ENCODE data around the gene SINHCAF.

The SINHCAF gene

GRCh38 chr12:31331242-31331641 lies 5.3 kb upstream of the SINHCAF start:
- no peak for DNase-seq (ENCODE audit: low spot score)

GRCh38 chr12:31326736-31327659 lies 1.0 kb upstream of the SINHCAF start:
- no peak for DNase-seq (ENCODE audit: low spot score)

GRCh38 chr12:31325524-31325875 lies 450 bp downstream of the SINHCAF start:
- no peak for DNase-seq (ENCODE audit: low spot score)

- DNase-seq (ENCODE audit: low spot score) = peak; percentile 27
Observed at GRCh38 chr12:31324845-31325523, 966 bp downstream of the SINHCAF start.

- peak; percentile 74 for DNase-seq (ENCODE audit: low spot score)
Observed at GRCh38 chr12:31324116-31324844, 1.7 kb downstream of the SINHCAF start.

GRCh38 chr12:31323391-31324115 lies 2.4 kb downstream of the SINHCAF start:
- peak; percentile 60 for DNase-seq (ENCODE audit: low spot score)

- DNase-seq (ENCODE audit: low spot score) = peak; percentile 4
Observed at GRCh38 chr12:31322801-31323207, 3.1 kb downstream of the SINHCAF start.

- no peak for DNase-seq (ENCODE audit: low spot score)
Observed at GRCh38 chr12:31321897-31322228, 4.1 kb downstream of the SINHCAF start.

- peak; percentile 34 for DNase-seq (ENCODE audit: low spot score)
Observed at GRCh38 chr12:31321186-31321896, 4.6 kb downstream of the SINHCAF start.

GRCh38 chr12:31318657-31319269 lies 7.2 kb downstream of the SINHCAF start:
- no peak for DNase-seq (ENCODE audit: low spot score)

- peak; percentile 6 for DNase-seq (ENCODE audit: low spot score)
Observed at GRCh38 chr12:31317471-31318395, 8.2 kb downstream of the SINHCAF start.

- DNase-seq (ENCODE audit: low spot score) = no peak
Observed at GRCh38 chr12:31316891-31317290, 9.1 kb downstream of the SINHCAF start.

GRCh38 chr12:31315784-31316465 lies 10.0 kb downstream of the SINHCAF start:
- no peak for DNase-seq (ENCODE audit: low spot score)

- no peak for DNase-seq (ENCODE audit: low spot score)
Observed at GRCh38 chr12:31315044-31315715, 10.8 kb downstream of the SINHCAF start.

GRCh38 chr12:31312431-31312830 lies 13.5 kb downstream of the SINHCAF start:
- no peak for DNase-seq (ENCODE audit: low spot score)

- no peak for DNase-seq (ENCODE audit: low spot score)
Observed at GRCh38 chr12:31311634-31312258, 14.2 kb downstream of the SINHCAF start.

GRCh38 chr12:31310488-31310887 lies 15.5 kb downstream of the SINHCAF start:
- DNase-seq (ENCODE audit: low spot score) = no peak

- no peak for DNase-seq (ENCODE audit: low spot score)
Observed at GRCh38 chr12:31309279-31309678, 16.7 kb downstream of the SINHCAF start.

All from CD4-positive, alpha-beta T cell treated with Interleukin-2 at 100 ng/mL for 4 hours (primary cell).